Keratinocyte (primary cell): ENCODE measurements around the gene KIFC3. TPM values are rescaled to one million over a fixed set of nuclear protein-coding genes. Genes with fewer than 3 reads are reported as not detected.

Experiments
- DNase-seq: peaks from one replicate; pipeline ENCODE4 v3.0.0-alpha.2; 2011; ENCODE audit warnings: low read depth, missing footprints, low spot score
- FAIRE-seq: peaks from 2 replicates; lab custom pipeline; 2011; peaks lifted over from hg19 to GRCh38; lab: Jason Lieb, UNC
- H2AFZ ChIP-seq: 2 replicates; pipeline ENCODE4 v1.6.0; 2012; ENCODE audit warnings: low read length, control low read depth, inconsistent platforms; ENCODE audit not compliant: control insufficient read depth
- H3K27ac ChIP-seq: 2 replicates; pipeline ENCODE4 v1.5.1; 2011; ENCODE audit warnings: low read length; ENCODE audit not compliant: control insufficient read depth, insufficient read depth
- H3K27me3 ChIP-seq: 3 replicates; pipeline ENCODE4 v1.6.0; 2011; ENCODE audit warnings: low read length; ENCODE audit not compliant: control insufficient read depth, insufficient read depth; ENCODE audit errors: extremely low read depth
- H3K36me3 ChIP-seq, 2 experiments: 2 replicates in 1 of 2; 3 replicates in 1 of 2; pipeline ENCODE4 v1.5.1; 2011; ENCODE audit warnings: low read length in 2 of 2, mild to moderate bottlenecking in 1 of 2; ENCODE audit not compliant: control insufficient read depth in 2 of 2, insufficient read depth in 2 of 2; ENCODE audit errors: extremely low read depth in 1 of 2
- H3K4me1 ChIP-seq: 3 replicates; pipeline ENCODE4 v1.5.1; 2011; ENCODE audit warnings: low read length; ENCODE audit not compliant: control insufficient read depth, insufficient read depth; ENCODE audit errors: extremely low read depth
- H3K4me2 ChIP-seq: 3 replicates; pipeline ENCODE4 v1.6.0; 2011; ENCODE audit warnings: low read depth, low read length; ENCODE audit not compliant: control insufficient read depth, insufficient read depth; ENCODE audit errors: extremely low read depth
- H3K4me3 ChIP-seq, 3 experiments: fragments of 200-600 bp in 1 of 3; sonication (generic) in 1 of 3; 2 replicates in 2 of 3; 3 replicates in 1 of 3; pipeline ENCODE4 v1.5.1; 2011 to 2016; ENCODE audit warnings: low read length in 3 of 3, mild to moderate bottlenecking in 3 of 3, control low read depth in 2 of 3, inconsistent platforms in 1 of 3, low read depth in 1 of 3, mixed read lengths in 1 of 3, mixed run types in 1 of 3, moderate library complexity in 1 of 3; ENCODE audit not compliant: control insufficient read depth in 2 of 3, insufficient read depth in 2 of 3; ENCODE audit errors: extremely low read depth in 1 of 3
- H3K79me2 ChIP-seq: 2 replicates; pipeline ENCODE4 v1.6.0; 2012; ENCODE audit warnings: low read length; ENCODE audit not compliant: control insufficient read depth, insufficient read depth
- H3K9ac ChIP-seq: 3 replicates; pipeline ENCODE4 v1.6.0; 2011; ENCODE audit warnings: low read length; ENCODE audit not compliant: control insufficient read depth, insufficient read depth; ENCODE audit errors: extremely low read depth
- H3K9me1 ChIP-seq: 3 replicates; pipeline ENCODE4 v1.6.0; 2011; ENCODE audit warnings: low read length; ENCODE audit not compliant: control insufficient read depth, insufficient read depth; ENCODE audit errors: extremely low read depth
- H3K9me3 ChIP-seq: 2 replicates; pipeline ENCODE4 v1.5.1; 2012; ENCODE audit warnings: low read depth, low read length; ENCODE audit not compliant: control insufficient read depth
- H4K20me1 ChIP-seq: 3 replicates; pipeline ENCODE4 v1.6.0; 2011; ENCODE audit warnings: low read length; ENCODE audit not compliant: control insufficient read depth, insufficient read depth; ENCODE audit errors: extremely low read depth
- EZH2 ChIP-seq: IDR thresholded peaks from one replicate; pipeline ENCODE4 v1.6.1; 2012; ENCODE audit warnings: inconsistent platforms, mild to moderate bottlenecking, low read length, moderate library complexity
- dilution Hi-C: fragments of 300-500 bp; cut with MboI; formaldehyde crosslinking; loops from one replicate; pipeline ENCODE4 v1.7.0; 2020; ENCODE audit warnings: low sequenced_read_pairs; ENCODE audit not compliant: extremely low pct_ligation_motif_present
- polyA plus RNA-seq, 5 experiments: library from polyadenylated mRNA; depleted of rRNA in 3 of 5; stranded (reverse) in 3 of 5; stranded (forward) in 1 of 5; unstranded in 1 of 5; fragments of >200 nt; gene quantifications; 1 replicate in 1 of 5; 2 replicates in 3 of 5; 3 replicates in 1 of 5; pipeline versions ENCODE4 v1.2.1 to v1.2.3, GENCODE V29; 2011 to 2012; ENCODE audit warnings: missing spikeins in 2 of 5, low read depth in 1 of 5, low replicate concordance in 1 of 5
- TF ChIP-seq, protein P1 (sequence below), 3 experiments: IDR thresholded peaks in 1 of 3; conservative IDR thresholded peaks in 1 of 3; optimal IDR thresholded peaks in 1 of 3; 2 replicates in 2 of 3; 3 replicates in 1 of 3; pipeline versions ENCODE3 to v1.5.1; 2011; ENCODE audit warnings: low read length in 3 of 3, mild to moderate bottlenecking in 3 of 3, moderate library complexity in 2 of 3, control low read depth in 1 of 3, inconsistent platforms in 1 of 3; ENCODE audit not compliant: insufficient read depth in 2 of 3; ENCODE audit errors: extremely low read depth in 1 of 3

Gene KIFC3
- polyA plus RNA-seq, 1 donor (not counting 4 experiments of a cell fraction or from before 2014, with no cell fraction given): 22.7 TPM

DNA sequence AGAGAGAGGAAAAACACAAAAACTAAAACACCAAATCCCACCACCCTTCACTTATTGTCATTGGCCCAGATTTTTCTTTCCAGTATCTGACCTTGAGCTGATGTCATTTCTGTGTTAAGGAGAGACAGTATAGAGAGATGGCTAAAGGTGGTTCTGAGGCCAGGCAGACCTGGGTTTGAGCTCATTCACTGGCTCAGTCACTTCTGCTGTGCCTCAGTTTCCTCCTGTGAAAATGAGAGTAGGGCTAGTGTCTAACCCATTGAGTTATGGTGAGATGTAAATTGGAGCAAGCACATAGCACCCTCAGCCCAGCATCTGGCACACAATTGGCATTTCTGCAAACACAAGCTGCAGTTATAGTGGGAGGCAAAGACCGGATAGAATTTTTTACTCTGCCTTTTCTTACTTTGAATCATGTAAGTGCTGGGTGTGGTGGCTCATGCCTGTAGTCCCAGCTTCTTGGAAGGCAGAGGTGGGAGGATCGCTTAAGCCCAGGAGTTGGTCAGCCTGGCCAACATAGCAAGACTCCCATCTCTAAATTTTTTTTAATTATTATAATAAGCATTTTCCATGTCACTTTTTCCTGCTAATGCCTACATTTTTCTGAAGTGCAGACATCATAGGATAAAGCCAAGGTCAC is 6.4 kb upstream of the KIFC3 start:
- dilution Hi-C loops: no loop called here

GRCh38 chr16:57807968-57808528 is 5.8 kb upstream of the KIFC3 start:
- Histone ChIP-seq H3K4me2 (peak overlapping the region; percentile 54), H2AFZ (no peak overlapping the region), H4K20me1 (no peaks in the 10 kb centered on the region), H3K27me3 (no peaks in the 10 kb centered on the region), H3K36me3 (no peaks in the 10 kb centered on the region), H3K4me1 (peaks cover 61% of the 10 kb centered on the region), H3K4me3 (no peak overlapping the region), H3K9me3 (no peaks in the 10 kb centered on the region), H3K9ac (peak overlapping the region; percentile 22), H3K79me2 (no peaks in the 10 kb centered on the region), H3K27ac (peak overlapping the region; percentile 63), H3K9me1 (peaks cover 2% of the 10 kb centered on the region)
- FAIRE-seq (peak; percentile 29), DNase-seq (no peak)
- TF ChIP-seq, protein P1, sequence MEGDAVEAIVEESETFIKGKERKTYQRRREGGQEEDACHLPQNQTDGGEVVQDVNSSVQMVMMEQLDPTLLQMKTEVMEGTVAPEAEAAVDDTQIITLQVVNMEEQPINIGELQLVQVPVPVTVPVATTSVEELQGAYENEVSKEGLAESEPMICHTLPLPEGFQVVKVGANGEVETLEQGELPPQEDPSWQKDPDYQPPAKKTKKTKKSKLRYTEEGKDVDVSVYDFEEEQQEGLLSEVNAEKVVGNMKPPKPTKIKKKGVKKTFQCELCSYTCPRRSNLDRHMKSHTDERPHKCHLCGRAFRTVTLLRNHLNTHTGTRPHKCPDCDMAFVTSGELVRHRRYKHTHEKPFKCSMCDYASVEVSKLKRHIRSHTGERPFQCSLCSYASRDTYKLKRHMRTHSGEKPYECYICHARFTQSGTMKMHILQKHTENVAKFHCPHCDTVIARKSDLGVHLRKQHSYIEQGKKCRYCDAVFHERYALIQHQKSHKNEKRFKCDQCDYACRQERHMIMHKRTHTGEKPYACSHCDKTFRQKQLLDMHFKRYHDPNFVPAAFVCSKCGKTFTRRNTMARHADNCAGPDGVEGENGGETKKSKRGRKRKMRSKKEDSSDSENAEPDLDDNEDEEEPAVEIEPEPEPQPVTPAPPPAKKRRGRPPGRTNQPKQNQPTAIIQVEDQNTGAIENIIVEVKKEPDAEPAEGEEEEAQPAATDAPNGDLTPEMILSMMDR (optimal IDR thresholded peaks at IDR 0.05 in 1 of 3, IDR thresholded peaks at IDR 0.05 in 1 of 3, conservative IDR thresholded peaks at IDR 0.05 in 1 of 3; ENCODE audit: extremely low read depth in 1 of 3, insufficient read depth in 2 of 3, low read length in 3 of 3): no peak
- TF ChIP-seq EZH2: no peak
- dilution Hi-C loops: no loop called here

More for the DNA sequence above, 6.4 kb upstream of the KIFC3 start:
- peak overlapping the region; percentile 22 for H3K9ac ChIP-seq
- FAIRE-seq (no peak), DNase-seq (no peak)
- H3K79me2 ChIP-seq: no peaks in the 10 kb centered on the region
- peak overlapping the region; percentile 27 for H3K27ac ChIP-seq
- H3K4me3 ChIP-seq: no peak overlapping the region
- peak overlapping the region; percentile 54 for H3K4me2 ChIP-seq
- H4K20me1 ChIP-seq: no peaks in the 10 kb centered on the region
- H3K9me3 ChIP-seq: no peaks in the 10 kb centered on the region
- no peak for TF ChIP-seq EZH2
- TF ChIP-seq, protein P1 (optimal IDR thresholded peaks at IDR 0.05 in 1 of 3, IDR thresholded peaks at IDR 0.05 in 1 of 3, conservative IDR thresholded peaks at IDR 0.05 in 1 of 3; ENCODE audit: extremely low read depth in 1 of 3, insufficient read depth in 2 of 3, low read length in 3 of 3): no peak
- H2AFZ ChIP-seq: no peak overlapping the region
- H3K9me1 ChIP-seq: peaks cover 2% of the 10 kb centered on the region
- H3K27me3 ChIP-seq: no peaks in the 10 kb centered on the region
- H3K36me3 ChIP-seq: no peaks in the 10 kb centered on the region
- peaks cover 58% of the 10 kb centered on the region for H3K4me1 ChIP-seq
